CD4-positive, alpha-beta T cell treated with Interferon alpha-2 for 1 hour (primary cell): ENCODE measurements around the gene PCNX1.
"Not testable (repeated sequence)": the region's sequence is repeated elsewhere in the genome, so short reads cannot be mapped to it uniquely, and the experiment has no call there.

Experiments
- DNase-seq, 2 donors: peaks; one replicate each; pipeline ENCODE4 v3.0.0-alpha.2; 2020 to 2022

The PCNX1 gene

GRCh38 chr14:71094722-71095121, 187.5 kb downstream of the PCNX1 start:
- no peak for DNase-seq

DNA sequence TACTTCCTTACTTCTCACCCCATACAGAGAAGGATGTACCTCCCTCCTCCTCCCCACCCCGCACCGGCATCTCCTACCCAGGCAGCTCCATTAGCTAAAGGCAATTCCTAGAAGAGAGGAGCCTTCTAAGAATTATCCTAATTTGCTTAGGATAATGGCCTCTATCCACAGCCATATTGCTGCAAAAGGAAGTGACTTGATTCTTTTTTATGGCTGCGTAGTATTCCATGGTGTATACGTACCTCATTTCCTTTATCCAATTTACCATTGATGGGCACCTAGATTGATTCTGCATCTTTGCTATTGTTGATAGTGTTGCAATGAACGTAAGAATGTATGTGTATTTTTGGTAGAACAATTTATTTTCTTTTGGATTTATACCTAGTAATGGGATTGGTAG, 189.7 kb downstream of the PCNX1 start:
- no peak for DNase-seq

- DNase-seq: peak in 1 of 2 donors; percentile 61
Observed at GRCh38 chr14:71103662-71104484, 196.6 kb downstream of the PCNX1 start.

GRCh38 chr14:71105177-71105576, 197.9 kb downstream of the PCNX1 start:
- no peak for DNase-seq

DNA sequence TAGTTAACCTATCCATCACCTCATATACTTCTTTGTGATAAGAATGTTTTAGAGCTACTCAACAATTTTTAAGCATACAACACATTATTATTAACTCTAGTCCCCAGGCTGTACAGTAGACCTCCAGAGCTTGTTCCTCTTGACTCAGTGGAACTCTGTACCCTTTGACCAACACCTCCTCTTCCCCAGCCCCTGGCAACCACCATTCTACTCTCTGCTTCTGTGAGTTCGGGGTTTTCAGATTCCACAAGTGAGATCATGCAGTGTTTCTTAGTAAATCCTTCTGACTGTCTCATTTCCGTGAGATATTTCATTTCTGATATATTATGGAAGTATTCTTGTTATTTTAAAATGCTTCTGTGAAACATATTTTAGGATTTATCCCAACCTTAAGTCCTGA, 200.7 kb downstream of the PCNX1 start:
- no peak for DNase-seq

DNA sequence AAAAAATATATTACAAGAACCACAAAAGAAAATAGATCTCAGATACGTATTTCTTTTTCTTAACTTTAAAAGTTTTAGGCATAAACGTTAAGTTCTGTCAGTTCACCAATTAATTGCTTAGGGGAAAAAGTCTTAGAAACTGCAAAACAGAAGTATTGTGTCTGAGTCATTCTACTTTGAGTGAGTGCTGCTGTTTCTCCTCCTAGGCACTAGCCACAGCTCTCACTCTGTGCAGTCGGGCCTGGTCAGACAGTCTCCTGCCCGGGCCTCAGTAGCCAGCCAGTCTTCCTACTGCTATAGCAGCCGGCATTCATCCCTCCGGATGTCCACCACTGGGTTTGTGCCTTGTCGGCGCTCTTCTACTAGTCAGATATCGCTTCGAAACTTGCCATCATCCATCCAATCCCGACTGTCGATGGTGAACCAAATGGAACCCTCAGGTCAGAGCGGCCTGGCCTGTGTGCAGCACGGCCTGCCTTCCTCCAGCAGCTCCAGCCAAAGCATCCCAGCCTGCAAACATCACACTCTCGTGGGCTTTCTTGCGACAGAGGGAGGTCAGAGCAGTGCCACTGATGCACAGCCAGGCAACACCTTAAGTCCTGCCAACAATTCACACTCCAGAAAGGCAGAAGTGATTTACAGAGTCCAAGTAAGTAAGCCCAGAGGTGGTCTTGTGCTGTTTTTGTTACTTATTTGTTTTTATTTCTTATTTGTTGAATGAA, 201.3 kb downstream of the PCNX1 start:
- DNase-seq: no peak

- no peak for DNase-seq
Observed at GRCh38 chr14:71113376-71113775, 206.1 kb downstream of the PCNX1 start.

GRCh38 chr14:71114565-71114964, 207.3 kb downstream of the PCNX1 start:
- no peak for DNase-seq

- no peak for DNase-seq
Observed at GRCh38 chr14:71115306-71115705, 208.0 kb downstream of the PCNX1 start.

- no peak for DNase-seq
Observed at GRCh38 chr14:71115821-71116567, 208.7 kb downstream of the PCNX1 start.

GRCh38 chr14:71116568-71117122, 209.4 kb downstream of the PCNX1 start:
- no peak for DNase-seq

DNA sequence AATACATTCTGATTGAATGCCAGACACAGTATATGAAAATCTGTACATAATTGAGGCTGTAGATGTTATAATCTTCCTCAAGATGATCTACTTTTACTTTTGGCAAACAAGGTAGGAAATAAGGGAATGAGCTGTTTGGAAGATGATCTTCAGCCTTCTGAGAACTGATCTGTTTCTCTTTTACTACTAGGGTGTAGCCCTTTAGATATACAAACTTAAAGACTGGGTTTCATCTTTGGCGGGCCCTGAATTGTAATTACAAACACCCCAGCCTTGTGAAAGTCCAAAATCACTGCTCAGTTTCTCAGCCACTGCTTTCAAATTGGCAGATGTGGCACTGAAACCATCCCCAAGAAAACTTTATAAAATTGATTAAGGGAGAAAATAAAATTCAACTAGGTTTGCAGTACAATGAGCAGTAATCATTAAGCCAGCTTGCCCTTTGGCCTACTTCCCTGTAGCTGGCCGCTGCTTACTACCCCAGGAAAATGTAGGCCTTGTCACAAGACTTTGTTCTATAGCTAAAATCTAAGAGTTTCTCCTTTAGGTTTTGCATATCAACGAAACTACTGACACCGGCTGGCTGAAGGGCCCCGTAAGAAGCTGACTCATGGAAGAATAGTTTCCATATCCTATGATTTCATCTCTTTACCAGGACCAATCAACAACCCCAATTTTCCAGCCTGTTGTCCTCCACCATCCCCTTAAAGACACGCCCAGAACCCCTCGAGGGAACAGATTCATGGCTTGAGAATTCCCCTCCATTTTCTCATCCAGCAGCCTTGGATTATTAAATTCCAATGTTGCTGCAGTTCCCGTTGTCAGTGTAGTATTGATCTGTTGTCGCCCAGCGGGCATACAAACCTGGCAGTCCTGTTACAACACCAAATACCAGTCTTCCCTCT, 210.8 kb downstream of the PCNX1 start:
- DNase-seq: no peak

- no peak for DNase-seq
Observed at GRCh38 chr14:71119075-71119474, 211.8 kb downstream of the PCNX1 start.

DNA sequence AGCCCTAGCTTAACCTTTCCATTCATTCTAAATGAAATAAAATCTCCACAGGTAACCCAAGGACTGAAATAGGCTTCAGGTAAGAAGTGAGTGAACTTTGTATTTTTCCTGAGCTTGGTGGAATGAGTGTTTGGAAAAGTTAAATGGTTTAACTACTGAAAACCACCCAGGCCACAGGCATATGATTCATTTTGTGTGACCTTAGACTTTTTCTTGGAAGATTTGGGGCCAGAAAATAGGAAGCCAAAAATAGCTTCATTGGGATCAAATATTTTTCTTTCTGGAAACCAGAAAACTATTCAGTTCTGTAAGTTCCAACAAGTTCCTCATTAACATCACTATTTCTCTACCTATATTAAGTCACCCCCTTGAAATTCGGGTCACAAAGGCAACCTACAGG, 212.6 kb downstream of the PCNX1 start:
- DNase-seq: no peak

DNA sequence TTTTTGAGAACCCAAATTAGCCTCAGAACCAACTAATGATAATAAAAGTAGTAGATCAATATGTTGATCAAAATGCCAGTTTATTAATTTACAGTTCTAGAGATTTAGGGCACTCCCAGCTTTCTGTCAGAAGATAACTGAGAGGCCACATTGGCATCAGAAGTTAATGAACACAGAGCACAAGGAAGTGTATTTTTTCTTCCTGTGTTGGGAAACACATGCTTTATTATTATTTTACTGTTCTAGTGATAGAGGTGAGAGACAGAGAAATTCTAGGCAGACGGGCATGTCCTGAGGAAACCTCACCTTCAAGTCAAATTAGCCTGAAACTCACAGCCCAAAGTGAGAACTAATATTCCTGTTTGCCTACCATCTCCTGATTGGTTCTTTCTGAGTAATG, 213.7 kb downstream of the PCNX1 start:
- DNase-seq: no peak

- no peak for DNase-seq
Observed at GRCh38 chr14:71121711-71122110, 214.5 kb downstream of the PCNX1 start.

DNA sequence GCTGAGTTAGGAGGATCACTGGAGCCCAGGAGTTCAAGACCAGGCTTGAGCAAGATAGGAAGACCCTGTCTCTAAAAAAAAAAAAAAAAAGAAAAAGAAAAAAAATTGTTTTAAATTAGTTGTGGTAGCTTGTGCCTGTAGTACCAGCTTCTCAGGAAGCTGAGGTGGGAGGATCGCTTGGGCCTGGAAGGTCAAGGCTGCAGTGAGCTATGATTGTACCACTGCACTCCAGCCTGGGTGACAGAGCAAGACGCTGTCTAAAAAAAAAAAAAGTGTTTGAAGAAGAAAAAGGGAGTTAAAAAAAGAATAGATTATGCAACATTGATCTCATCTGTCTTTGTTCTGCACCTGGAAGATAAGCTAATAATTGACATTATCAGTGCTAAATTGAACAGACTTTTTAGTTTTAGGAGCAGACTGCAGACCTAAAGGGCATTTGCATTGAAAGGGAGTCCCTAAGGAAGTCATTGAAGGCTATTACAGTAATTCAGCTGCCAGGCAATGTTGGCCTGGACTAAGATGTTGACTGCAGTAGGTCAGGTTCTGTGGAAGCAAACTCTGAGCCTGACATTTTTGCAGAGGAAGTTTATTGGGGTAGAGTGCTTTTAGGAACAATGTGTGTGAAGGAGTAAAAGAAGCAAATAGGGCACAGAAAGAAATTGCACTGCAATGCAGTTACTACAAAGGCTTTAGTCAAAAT, 215.8 kb downstream of the PCNX1 start:
- no peak for DNase-seq

- no peak for DNase-seq
Observed at GRCh38 chr14:71123579-71124135, 216.4 kb downstream of the PCNX1 start.

GRCh38 chr14:71129716-71130490, 222.6 kb downstream of the PCNX1 start:
- not testable (repeated sequence) for DNase-seq

DNA sequence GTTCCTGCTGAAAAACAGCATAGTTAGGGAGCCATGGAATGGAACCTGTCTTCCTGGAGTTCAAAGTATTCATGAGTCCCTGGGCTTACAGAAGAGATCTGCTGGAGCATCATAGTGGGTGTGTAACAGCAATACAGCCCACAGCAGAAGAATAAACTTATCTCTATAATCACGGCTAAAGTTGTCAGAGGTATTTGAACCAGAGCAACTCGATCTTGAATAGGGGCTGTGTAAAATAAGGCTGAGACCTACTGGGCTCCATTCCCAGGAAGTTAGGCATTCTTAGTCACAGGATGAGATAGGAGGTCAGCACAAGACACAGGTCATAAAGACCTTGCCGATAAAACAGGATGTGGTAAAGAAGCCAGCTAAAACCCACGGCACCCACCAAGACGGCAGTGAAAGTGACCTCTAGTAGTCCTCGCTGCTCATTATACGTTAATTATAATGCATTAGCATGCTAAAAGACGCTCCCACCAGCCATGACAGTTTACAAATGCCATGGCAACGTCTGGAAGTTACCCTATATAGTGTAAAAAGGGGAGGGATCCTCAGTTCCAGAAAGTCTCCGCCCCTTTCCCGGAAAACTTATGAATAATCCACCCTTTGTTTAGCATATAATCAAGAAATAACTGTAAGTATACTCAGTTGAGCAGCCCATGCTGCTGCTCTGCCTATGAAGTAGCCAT, 223.4 kb downstream of the PCNX1 start:
- peak; percentile 21 to 27 for DNase-seq
